ENCODE data around the gene USP17L12.
"Not testable (repeated sequence)": the region's sequence is repeated elsewhere in the genome, so short reads cannot be mapped to it uniquely, and the experiment has no call there.

GRCh38 chr4:9234085-9234484 is 14.1 kb downstream of the USP17L12 start, which contains the start of gene USP17L15:
- not testable (repeated sequence) for TF ChIP-seq EZH2 (IDR thresholded peaks at IDR 0.05; ENCODE audit: borderline replicate concordance, low read length); CTCF (IDR thresholded peaks at IDR 0.05; ENCODE audit: low read length)

Data from OCI-LY1 (cell line).